Esophagus squamous epithelium (tissue), 4 donors: Measurements from ENCODE around the gene HOXC5.

Experiments
- POLR2A ChIP-seq, 4 donors: fragments of 450-650 bp; IDR thresholded peaks; one replicate each; pipeline ENCODE4 v1.6.1; 2017; ENCODE audit warnings: antibody characterized with exemption in 4 of 4, mild to moderate bottlenecking in 4 of 4, moderate library complexity in 3 of 4
- TF ChIP-seq, protein P1 (sequence below), 6 experiments: fragments of 450-650 bp in 4 of 6; fragments of 200-600 bp in 2 of 6; sonication (generic) in 2 of 6; IDR thresholded peaks; one replicate each; pipeline ENCODE4 v1.5.1; 2016 to 2019; ENCODE audit warnings: antibody characterized with exemption in 6 of 6, mild to moderate bottlenecking in 4 of 6, moderate library complexity in 4 of 6

DNA sequence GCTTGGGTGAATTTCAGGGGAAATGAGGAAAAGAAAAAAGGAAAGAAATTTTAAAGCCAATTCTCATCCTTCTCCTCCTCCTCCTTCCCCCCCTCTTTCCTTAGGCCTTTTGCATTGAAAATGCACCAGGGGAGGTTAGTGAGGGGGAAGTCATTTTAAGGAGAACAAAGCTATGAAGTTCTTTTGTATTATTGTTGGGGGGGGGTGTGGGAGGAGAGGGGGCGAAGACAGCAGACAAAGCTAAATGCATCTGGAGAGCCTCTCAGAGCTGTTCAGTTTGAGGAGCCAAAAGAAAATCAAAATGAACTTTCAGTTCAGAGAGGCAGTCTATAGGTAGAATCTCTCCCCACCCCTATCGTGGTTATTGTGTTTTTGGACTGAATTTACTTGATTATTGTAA lies 22.7 kb downstream of the HOXC5 start:
- TF ChIP-seq, protein P1, sequence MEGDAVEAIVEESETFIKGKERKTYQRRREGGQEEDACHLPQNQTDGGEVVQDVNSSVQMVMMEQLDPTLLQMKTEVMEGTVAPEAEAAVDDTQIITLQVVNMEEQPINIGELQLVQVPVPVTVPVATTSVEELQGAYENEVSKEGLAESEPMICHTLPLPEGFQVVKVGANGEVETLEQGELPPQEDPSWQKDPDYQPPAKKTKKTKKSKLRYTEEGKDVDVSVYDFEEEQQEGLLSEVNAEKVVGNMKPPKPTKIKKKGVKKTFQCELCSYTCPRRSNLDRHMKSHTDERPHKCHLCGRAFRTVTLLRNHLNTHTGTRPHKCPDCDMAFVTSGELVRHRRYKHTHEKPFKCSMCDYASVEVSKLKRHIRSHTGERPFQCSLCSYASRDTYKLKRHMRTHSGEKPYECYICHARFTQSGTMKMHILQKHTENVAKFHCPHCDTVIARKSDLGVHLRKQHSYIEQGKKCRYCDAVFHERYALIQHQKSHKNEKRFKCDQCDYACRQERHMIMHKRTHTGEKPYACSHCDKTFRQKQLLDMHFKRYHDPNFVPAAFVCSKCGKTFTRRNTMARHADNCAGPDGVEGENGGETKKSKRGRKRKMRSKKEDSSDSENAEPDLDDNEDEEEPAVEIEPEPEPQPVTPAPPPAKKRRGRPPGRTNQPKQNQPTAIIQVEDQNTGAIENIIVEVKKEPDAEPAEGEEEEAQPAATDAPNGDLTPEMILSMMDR (IDR thresholded peaks at IDR 0.05), result no peak
- TF ChIP-seq POLR2A (IDR thresholded peaks at IDR 0.05), result no peak
